NCI-H1694 (cell line): ENCODE data around the gene CELF3.
A peak's percentile ranks its signal among the peaks of the same experiment; 100 is the strongest.
"Not testable (repeated sequence)": the region's sequence is repeated elsewhere in the genome, so short reads cannot be mapped to it uniquely, and the experiment has no call there.

Experiments
- DNase-seq: peaks from one replicate; lab custom pipeline; 2025; lab: John Stamatoyannopoulos, UW

The CELF3 gene

DNA sequence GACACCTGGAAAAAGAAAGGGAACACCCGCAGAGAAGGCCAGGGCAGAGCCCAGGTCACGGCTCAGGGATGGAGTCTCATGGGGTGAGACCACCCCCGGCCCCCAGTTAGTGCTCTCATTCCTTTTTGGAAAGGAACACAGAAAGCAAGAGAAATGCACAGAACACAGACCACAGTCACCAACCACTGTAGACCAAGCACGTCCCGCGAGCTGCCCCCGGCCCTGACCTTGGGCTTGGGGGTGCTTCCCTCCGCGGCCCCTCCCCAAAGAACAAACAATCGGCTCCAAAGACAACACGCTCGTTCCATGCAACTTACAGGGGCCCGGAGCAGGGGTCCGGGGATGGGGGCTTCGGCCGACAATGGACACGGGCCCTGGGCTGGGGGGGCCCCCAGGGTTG is 12.8 kb downstream of the CELF3 start:
- DNase-seq, result no peak

DNA sequence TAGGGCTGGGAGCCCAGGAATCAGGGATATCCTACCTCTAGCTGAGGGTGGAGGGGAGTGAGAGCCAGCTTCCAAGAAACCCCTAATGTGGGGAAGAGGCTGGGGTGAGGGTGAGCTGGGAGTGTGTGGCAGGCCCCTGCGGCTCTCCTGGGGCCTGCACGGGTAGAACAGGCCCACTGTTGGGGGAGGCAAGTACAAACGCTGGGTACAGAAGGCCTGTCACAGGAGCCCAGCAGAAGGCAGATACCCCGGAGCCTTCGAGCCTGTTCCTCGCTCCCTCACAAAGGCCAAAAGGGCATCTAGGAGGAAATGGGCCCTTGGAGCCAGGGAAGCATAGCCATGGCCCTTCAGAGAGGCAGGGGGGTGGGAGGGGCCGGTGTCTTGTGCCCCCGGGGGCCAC is 13.7 kb downstream of the CELF3 start:
- DNase-seq, result no peak

GRCh38 chr1:151701515-151701914 is 15.1 kb downstream of the CELF3 start:
- DNase-seq, result no peak

- peak; percentile 58 for DNase-seq
Observed at GRCh38 chr1:151693057-151693651, 23.4 kb downstream of the CELF3 start.

DNA sequence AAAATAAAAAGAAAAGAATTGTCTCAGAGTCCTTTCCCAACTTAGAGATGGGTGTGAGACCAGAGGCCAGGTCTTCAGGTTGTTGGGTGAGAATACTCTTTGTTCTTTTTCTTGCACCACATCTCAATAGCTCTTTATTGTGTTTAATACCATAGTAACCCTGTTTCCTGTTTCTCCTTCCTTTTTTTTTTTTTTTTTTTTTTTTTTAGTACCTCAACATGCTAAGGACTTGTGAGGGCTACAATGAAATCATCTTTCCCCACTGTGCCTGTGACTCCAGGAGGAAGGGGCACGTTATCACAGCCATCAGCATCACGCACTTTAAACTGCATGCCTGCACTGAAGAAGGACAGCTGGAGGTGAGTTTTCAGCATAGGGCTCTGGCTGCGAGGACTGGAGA is 24.4 kb downstream of the CELF3 start:
- DNase-seq, result no peak

GRCh38 chr1:151689494-151689893 is 27.1 kb downstream of the CELF3 start:
- no peak for DNase-seq

DNA sequence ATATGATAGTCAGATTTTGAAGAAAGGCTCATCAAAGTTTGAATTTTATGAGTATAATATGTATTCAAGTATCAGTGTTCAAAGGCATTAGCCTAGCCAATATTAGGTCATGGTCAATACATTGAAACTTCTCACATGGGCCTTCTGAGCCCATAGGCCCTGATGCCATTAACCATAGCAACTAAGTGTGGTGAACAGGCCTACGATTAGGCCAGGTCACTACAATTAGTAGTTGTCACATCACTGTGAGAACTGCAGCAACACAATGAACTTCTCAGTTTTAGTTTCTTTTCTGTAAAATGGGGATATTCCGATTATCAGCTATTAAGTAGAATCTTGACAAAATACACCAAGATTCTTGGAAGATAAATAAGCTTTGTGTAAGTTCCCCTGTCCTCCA is 30.0 kb downstream of the CELF3 start:
- no peak for DNase-seq

DNA sequence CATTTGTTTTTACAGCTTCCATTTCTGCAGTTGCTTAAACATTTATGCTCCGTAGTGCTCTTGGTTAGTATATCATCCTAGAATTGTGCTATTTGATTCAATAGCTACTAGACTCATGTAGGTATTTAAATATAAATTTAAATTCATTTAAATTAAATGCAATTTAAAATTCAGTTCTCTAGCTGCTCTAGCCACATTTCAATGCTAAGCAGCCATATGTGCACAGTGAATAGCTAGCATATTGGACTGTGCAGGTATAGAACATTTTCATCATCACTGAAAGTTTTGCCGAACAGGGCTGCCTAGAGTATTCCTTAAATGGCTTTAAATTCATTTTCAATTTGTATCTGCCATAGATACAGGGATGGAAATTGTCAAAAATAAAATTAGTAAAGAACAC is 32.5 kb downstream of the CELF3 start:
- DNase-seq, result no peak

DNA sequence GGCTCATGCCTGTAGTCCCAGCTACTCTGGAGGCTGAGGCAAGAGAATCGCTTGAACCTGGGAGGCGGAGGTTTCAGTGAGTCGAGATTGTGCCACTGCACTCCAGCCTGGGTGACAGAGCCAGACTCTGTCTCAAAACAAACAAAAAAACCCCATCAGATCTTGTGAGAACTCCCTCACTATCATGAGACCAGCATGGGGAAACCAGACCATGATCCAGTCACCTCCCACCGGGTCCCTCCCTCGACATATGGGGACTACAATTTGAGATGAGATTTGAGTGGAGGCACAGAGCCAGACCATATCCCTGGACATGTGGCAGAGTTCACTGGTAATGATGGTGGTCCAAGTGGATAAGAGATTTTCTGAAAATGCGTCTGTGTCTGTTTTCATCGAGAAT is 33.7 kb downstream of the CELF3 start:
- DNase-seq, result not testable (repeated sequence)

DNA sequence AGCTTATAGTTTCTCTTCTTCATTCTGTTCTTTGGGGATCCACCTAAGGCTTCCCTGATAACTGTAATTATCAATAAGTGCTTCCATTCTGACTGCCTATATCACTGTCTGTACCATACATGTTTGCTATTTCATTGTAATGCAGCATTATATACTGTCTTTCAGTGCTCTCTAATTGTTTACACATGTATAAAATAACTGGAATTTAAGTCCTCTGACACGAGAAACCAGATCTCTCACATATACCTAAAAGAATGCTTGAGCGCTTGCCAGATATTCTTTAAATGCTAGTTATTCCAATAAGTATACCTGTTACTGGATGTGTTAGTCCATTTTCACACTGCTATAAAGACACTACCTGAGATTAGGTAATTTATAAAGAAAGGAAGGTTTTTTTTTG is 34.7 kb downstream of the CELF3 start:
- DNase-seq, result no peak

DNA sequence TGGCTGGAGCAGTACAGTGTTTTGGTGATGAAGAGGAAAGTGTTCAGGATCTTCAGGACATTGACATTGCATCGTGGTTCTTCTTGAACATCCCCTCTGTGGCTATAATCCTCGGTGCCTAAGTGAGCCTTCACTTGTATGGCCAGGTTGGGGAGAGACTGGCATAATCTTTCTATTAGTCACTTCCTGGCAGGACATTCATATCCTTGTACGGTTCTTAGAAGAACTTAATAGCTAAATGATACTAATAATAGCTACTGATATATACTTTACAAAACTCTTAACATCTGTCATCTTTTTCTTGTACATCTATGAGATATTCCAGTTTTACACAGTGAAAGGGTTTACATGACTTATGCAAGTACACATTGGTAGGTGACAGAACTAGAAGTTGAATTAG is 35.8 kb downstream of the CELF3 start:
- DNase-seq, result no peak

GRCh38 chr1:151680391-151680790 is 36.2 kb downstream of the CELF3 start:
- DNase-seq, result no peak

DNA sequence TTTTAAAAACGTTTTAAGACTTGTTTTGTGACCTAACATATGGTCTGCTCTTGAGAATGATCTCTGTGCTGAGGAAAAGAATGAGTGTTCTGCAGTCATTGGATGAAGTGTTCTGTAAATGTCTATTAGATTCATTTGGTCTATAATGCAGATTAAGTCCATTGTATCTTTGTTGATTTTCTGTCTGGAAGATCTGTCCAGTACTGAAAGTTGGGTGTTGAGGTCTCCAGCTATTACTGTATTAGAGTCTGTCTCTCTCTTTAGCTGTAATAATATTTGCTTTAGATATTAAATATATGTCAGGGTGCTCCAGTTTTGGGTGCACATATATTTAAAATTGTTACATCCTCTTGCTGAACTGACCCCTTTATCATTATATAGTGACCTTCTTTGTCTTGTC is 43.2 kb downstream of the CELF3 start:
- DNase-seq, result no peak

DNA sequence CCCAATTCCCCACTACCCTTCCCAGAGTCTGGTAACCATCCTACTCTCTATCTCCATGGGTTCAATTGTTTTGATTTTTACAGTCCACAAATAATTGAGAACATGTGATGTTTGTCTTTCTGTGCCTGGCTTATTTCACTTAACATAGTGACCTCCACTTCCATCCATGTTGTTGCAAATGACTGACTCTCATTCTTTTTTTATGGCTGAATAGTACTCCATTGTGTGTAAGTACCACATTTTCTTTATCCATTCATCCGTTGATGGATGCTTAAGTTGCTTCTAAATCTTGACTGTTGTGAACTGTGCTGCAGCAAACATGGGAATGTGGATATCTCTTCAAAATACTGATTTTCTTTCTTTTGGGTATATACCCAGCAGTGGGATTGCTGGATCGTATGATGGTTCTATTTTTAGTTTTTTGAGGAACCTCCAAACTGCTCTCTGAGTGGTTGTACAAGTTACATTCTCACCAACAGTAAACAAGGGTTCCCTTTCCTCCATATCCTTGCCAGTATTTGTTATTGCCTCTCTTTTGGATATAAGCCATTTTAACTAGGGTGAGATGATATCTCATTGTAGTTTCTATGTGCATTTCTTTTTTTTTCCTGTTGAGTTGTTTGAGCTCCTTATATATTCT is 46.4 kb downstream of the CELF3 start:
- not testable (repeated sequence) for DNase-seq

- DNase-seq, result no peak
Observed at GRCh38 chr1:151668090-151668489, 48.5 kb downstream of the CELF3 start.

DNA sequence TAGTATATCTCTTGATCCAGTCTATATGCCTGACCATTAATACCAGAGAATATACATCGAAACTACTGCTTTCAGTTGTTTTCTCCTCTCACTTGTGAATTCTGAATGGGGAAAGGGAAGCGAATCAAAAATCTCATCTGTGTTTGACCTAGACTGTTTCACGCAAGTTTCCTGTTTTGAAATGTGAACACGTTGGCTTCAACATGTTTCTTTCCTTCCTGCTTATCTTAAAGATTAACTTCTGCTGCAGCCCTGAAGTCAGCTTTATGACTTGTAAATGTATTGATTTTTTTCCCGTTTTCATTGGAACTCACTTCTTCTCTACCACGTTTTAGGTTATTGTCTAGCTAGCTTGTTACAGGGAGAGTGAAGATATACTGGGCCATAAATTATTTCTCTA is 54.9 kb downstream of the CELF3 start:
- no peak for DNase-seq

GRCh38 chr1:151655371-151655770 is 61.2 kb downstream of the CELF3 start:
- no peak for DNase-seq

DNA sequence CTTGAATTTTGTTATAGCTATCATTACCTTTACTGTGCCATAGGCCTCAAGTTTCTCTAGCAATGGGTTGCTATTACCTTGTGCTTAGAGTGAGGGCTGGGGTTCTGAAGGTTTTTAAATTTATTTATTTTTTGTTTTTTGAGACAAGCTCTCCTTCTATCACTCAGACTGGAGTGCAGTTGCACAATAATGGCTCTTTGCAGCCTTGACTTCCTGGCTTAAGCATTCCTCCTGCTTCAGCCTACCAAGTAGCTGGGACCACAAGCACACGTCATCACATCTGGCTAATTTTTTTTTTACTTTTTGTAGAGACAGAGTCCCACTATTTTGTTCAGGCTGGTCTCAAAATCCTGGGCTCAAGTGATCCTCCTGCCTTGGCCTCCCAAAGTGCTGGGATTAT is 63.2 kb downstream of the CELF3 start:
- no peak for DNase-seq
